MM.1S (cell line): Measurements from ENCODE around the gene OR2S2.

Experiments used
- EZH2 ChIP-seq: fragments of 300-600 bp; sonication (generic); optimal IDR thresholded peaks from 2 replicates; pipeline ENCODE3; 2017; ENCODE audit warnings: low read depth, mild to moderate bottlenecking, antibody characterized with exemption, low read length, mixed read lengths
- EZH2phosphoT487 ChIP-seq: fragments of 300-600 bp; sonication (generic); IDR thresholded peaks from 2 replicates; pipeline ENCODE4 v1.6.1; 2018; ENCODE audit warnings: antibody characterized with exemption, low read length
- TF ChIP-seq, protein P1 (sequence below): fragments of 300-600 bp; sonication (generic); IDR thresholded peaks from 2 replicates; pipeline ENCODE4 v1.5.1; 2016; ENCODE audit warnings: antibody characterized with exemption, low read length, mixed read lengths

DNA sequence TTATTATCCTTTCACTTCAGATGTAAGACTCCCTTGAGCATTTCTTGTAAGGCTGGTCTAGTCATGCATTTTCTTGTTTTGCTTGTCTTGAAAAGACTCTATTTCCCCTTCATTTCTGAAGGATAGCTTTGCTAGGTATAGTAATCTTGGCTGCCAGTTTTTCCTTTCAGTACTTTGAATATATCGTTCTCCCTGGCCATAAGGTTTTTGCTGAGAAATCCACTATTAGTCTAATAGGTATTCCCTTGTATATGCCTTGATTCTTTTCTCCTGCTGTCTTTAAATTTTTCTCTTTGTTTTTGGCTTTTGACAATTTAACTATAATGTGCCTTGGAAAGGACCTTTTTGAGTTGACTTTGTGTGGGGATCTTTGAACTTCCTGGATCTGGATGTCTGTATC is 16.8 kb upstream of the OR2S2 start:
- TF ChIP-seq, protein P1, sequence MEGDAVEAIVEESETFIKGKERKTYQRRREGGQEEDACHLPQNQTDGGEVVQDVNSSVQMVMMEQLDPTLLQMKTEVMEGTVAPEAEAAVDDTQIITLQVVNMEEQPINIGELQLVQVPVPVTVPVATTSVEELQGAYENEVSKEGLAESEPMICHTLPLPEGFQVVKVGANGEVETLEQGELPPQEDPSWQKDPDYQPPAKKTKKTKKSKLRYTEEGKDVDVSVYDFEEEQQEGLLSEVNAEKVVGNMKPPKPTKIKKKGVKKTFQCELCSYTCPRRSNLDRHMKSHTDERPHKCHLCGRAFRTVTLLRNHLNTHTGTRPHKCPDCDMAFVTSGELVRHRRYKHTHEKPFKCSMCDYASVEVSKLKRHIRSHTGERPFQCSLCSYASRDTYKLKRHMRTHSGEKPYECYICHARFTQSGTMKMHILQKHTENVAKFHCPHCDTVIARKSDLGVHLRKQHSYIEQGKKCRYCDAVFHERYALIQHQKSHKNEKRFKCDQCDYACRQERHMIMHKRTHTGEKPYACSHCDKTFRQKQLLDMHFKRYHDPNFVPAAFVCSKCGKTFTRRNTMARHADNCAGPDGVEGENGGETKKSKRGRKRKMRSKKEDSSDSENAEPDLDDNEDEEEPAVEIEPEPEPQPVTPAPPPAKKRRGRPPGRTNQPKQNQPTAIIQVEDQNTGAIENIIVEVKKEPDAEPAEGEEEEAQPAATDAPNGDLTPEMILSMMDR, result no peak
- no peak for TF ChIP-seq EZH2
- TF ChIP-seq EZH2phosphoT487, result no peak
